Colonic mucosa (tissue), 4 donors: Measurements from ENCODE around the gene ATP13A3. TPM values are rescaled to one million over a fixed set of nuclear protein-coding genes. Genes with fewer than 3 reads are reported as not detected.

ENCODE experiments used
- DNase-seq: peaks from one replicate; pipeline ENCODE4 v3.0.0-alpha.2; 2020
- H3K27ac ChIP-seq: fragments of 200-600 bp; one replicate; pipeline ENCODE4 v1.8.0; 2021
- H3K27me3 ChIP-seq: fragments of 200-600 bp; one replicate; pipeline ENCODE4 v1.8.0; 2021
- H3K36me3 ChIP-seq: fragments of 200-600 bp; one replicate; pipeline ENCODE4 v1.8.0; 2021
- H3K4me1 ChIP-seq: fragments of 200-600 bp; one replicate; pipeline ENCODE4 v1.8.0; 2021; ENCODE audit warnings: mild to moderate bottlenecking
- H3K4me3 ChIP-seq: fragments of 200-600 bp; one replicate; pipeline ENCODE4 v1.8.0; 2021
- H3K9ac ChIP-seq, 2 donors: one replicate each; pipeline ENCODE4 v1.7.0; 2013; ENCODE audit warnings: control low read depth in 2 of 2, low read depth in 2 of 2, low read length in 2 of 2
- H3K9me3 ChIP-seq: fragments of 200-600 bp; one replicate; pipeline ENCODE4 v1.8.0; 2021
- intact Hi-C: fragments of 100-400 bp; cut with DNase I; formaldehyde crosslinking; loops from one replicate; pipeline ENCODE4 v1.14.1; 2022
- total RNA-seq, 2 donors: library from RNA; stranded (reverse); fragmentation: NEBNext Ultra II Directional in 1 of 2; extraction: Animal tissue kit (Norgen Biotek cat#: 25700) in 1 of 2; gene quantifications; one replicate each; pipeline ENCODE4 v1.2.1, GENCODE V29; 2021
- TF ChIP-seq, protein P1 (sequence below): fragments of 200-600 bp; IDR thresholded peaks from one replicate; pipeline ENCODE4 v1.8.0; 2022; ENCODE audit warnings: antibody characterized with exemption, mild to moderate bottlenecking
- donor health status: healthy.
- donor health status: DM: no; HTN: no; CAD: no.
- donor health status: DM: no; HTN: no; CAD: no.

ATP13A3 gene
- total RNA-seq, 2 donors from 2014 or later = 86.0 to 89.8 TPM

DNA sequence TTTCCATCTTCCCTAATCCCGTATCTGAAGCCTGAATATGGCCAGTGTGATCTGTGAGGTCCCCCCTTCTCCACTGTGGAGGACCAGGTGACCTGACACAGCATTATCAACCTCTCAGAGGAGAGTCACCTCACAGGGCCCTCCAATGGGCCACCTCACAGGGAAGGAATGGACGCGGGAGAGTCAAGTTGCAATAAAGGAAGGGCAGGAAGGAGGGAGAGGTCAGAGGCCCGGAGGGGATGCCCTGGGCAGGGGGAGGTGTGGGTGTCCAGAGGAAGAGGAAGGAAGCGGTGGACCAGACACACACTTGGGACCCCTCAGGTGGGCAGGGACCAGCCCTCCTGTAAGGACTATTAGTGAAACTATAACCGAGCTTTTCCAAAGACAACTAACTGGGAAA is 102.6 kb downstream of the ATP13A3 start:
- no peak overlapping the region for H3K27ac ChIP-seq
- intact Hi-C loops = no loop called here
- H3K4me1 ChIP-seq = no peaks in the 10 kb centered on the region
- H3K27me3 ChIP-seq = no peaks in the 10 kb centered on the region
- TF ChIP-seq, protein P1, sequence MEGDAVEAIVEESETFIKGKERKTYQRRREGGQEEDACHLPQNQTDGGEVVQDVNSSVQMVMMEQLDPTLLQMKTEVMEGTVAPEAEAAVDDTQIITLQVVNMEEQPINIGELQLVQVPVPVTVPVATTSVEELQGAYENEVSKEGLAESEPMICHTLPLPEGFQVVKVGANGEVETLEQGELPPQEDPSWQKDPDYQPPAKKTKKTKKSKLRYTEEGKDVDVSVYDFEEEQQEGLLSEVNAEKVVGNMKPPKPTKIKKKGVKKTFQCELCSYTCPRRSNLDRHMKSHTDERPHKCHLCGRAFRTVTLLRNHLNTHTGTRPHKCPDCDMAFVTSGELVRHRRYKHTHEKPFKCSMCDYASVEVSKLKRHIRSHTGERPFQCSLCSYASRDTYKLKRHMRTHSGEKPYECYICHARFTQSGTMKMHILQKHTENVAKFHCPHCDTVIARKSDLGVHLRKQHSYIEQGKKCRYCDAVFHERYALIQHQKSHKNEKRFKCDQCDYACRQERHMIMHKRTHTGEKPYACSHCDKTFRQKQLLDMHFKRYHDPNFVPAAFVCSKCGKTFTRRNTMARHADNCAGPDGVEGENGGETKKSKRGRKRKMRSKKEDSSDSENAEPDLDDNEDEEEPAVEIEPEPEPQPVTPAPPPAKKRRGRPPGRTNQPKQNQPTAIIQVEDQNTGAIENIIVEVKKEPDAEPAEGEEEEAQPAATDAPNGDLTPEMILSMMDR = no peak
- no peaks in the 10 kb centered on the region for H3K9me3 ChIP-seq
- no peak overlapping the region for H3K9ac ChIP-seq
- peak; percentile 7 for DNase-seq
- H3K4me3 ChIP-seq = no peak overlapping the region
- H3K36me3 ChIP-seq = no peaks in the 10 kb centered on the region

DNA sequence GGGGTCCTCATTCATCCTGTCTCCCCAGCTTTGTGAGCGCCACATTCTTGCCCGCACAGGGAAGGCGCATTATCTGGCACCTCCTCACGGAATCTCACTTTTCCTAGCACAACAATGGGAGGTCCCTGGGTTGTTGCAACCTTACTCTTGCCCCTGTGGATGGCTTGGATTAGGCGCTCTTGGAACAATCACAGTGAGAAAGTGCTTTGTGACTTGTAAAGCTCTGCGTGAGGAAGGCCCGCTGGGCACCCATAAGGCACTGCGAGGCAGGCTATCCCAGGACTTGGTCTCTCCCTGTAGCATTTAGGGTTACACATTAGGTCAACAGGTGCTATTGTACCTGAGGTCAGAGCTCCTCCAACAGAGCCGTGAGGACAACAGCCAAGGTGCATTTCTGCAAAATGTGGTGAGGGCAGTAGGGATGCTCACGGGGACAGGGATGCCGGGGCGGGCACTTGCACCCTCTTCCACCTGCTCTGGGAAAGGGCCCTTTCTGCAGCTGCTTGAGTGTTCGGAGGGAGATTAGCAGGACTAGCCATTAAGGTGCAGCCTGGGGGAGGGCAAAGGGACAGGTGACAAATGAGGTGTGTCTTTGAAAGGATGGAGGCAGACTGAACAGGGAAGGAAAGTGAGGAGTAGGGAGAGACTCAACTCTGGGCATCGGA is 103.4 kb downstream of the ATP13A3 start:
- Histone ChIP-seq H3K9ac (no peak overlapping the region), H3K4me3 (no peak overlapping the region), H3K4me1 (no peaks in the 10 kb centered on the region), H3K9me3 (no peaks in the 10 kb centered on the region), H3K27ac (no peak overlapping the region), H3K36me3 (no peaks in the 10 kb centered on the region), H3K27me3 (no peaks in the 10 kb centered on the region)
- no peak for DNase-seq
- intact Hi-C loops = no loop called here
- TF ChIP-seq, protein P1 = no peak

DNA sequence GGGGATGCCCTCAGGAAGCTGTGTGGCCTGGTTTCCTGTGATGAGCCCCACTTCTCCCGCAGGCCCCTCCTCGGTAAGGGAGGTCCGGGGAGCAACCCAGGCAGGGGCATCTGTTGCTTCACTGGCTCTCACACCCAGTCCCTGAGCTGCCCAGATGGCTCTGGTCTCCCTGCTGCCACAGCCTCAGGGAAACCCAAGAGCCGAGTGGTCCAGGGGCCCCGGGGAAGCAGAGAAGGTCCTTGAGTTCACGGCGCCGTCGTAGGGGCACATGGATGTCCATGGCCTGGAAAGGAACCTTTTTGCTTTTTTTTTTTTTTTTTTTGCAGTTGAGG is 103.9 kb downstream of the ATP13A3 start:
- no peaks in the 10 kb centered on the region for H3K9me3 ChIP-seq

DNA sequence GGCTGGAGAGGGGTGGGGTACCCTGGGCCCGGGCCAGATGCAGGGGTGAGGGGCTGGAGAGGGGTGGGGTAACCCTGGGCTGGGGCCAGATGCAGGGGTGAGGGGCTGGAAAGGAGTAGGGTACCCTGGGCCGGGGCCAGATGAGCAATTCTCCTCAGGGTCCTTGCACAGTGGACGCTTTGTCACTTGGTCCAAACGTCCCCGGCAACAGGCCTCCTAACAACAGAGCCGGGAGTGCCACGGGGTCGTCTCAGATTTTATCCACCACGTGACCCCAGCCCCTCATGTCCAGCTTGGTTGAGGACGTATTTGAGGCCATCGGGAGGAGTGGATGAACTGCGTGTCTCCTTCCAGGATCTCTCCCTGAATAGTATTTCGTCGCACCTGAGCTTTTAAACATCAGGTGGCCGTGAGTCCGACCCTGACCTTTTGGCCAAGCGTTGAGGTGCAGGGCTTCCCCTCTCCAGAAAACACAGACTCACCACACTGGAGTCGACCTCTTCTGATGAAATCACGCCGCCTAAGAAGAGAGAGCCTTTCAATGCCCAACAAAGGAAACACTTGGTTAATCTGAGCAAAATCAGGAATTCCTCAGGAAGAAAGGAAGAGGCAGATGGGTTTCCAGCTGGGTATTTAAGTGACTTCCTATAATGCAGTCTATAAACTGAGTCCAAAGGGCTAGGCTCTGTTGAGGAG is 104.5 kb downstream of the ATP13A3 start:
- Histone ChIP-seq H3K4me1 (no peaks in the 10 kb centered on the region), H3K9me3 (no peaks in the 10 kb centered on the region), H3K4me3 (no peak overlapping the region), H3K27me3 (no peaks in the 10 kb centered on the region), H3K36me3 (no peaks in the 10 kb centered on the region), H3K9ac (no peak overlapping the region), H3K27ac (no peak overlapping the region)
- intact Hi-C loops = no loop called here
- TF ChIP-seq, protein P1 = no peak
- DNase-seq = no peak

More for the DNA sequence above, 103.9 kb downstream of the ATP13A3 start:
- H3K36me3 ChIP-seq = no peaks in the 10 kb centered on the region
- no peak overlapping the region for H3K4me3 ChIP-seq
- H3K4me1 ChIP-seq = no peaks in the 10 kb centered on the region
- intact Hi-C loops = no loop called here
- TF ChIP-seq, protein P1 = no peak
- DNase-seq = no peak
- H3K9ac ChIP-seq = no peak overlapping the region
- no peaks in the 10 kb centered on the region for H3K27me3 ChIP-seq
- H3K27ac ChIP-seq = no peak overlapping the region

DNA sequence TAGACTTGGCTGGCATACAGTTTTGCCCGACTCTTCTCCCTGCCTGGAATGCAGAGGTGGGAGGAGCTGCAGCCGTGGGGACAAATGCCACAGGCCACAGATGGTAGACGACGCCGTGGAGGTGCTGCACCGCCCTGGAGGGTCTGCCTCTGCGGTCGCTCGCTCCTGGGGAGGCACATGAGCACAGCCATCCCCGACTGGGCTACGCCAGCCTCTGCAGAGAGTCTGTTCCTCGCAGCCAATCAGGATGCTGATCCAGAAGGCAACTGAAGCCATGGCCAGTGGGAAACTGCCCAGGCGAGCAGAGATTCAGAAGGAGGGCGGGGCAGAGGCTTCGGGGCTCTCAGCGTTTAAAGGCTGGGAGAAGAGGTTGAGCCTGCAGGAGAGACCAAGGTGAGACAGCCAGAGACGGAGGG is 105.3 kb downstream of the ATP13A3 start:
- Histone ChIP-seq H3K9me3 (no peaks in the 10 kb centered on the region), H3K9ac (no peak overlapping the region), H3K27ac (no peak overlapping the region), H3K4me3 (no peak overlapping the region), H3K36me3 (no peaks in the 10 kb centered on the region), H3K27me3 (no peaks in the 10 kb centered on the region), H3K4me1 (no peaks in the 10 kb centered on the region)
- DNase-seq = no peak
- intact Hi-C loops = no loop called here
- TF ChIP-seq, protein P1 = no peak
